ENCODE data around the gene INO80D. TPM values are rescaled to one million over a fixed set of nuclear protein-coding genes. Genes with fewer than 3 reads are reported as not detected.

The INO80D gene
- total and polyA plus RNA-seq, 2 of the 13 experiments (the other 11 are each of a cell fraction or from before 2014, with no cell fraction given): 7.6 to 7.9 TPM

DNA sequence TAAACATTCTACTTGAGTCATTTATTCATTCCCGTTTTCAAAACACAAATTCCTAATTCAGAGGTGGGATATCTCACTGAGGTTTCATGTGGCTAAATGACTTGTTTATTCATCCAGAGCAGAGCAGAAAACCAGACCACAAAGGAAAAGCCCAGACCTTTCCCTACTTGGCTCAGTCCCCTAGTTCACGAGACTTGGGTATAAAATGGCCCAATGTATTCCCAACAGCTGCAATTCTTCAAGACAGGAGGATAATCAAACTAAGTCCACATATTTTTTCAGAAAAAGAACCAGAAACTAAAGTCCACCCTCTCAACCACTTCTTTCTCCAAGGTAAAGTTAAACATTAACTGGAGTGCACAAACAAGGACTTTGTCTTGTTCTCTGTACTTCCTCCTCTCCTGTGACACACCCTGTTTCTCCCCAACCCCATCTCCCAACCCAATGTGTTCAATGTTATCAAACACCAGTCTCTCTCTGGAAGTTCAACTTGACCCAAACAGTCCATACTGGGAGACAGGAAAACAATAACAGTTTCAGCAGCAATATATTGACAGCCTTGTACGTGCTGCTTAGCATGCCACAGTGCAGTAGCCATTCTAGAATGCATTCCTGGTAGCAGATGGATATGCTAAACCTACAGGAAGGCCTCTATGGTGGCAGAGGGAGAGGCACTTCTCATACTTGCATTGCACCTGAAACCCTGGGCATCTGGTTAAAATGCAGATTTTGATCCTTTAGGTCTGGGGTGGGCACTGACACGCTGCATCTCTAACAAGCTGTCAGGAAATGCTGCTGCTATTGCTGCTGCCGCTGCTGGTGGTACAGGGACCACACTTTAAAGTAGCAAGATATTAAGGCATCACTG, 110.7 kb downstream of the INO80D start (continued):
- TF ChIP-seq, protein P1, sequence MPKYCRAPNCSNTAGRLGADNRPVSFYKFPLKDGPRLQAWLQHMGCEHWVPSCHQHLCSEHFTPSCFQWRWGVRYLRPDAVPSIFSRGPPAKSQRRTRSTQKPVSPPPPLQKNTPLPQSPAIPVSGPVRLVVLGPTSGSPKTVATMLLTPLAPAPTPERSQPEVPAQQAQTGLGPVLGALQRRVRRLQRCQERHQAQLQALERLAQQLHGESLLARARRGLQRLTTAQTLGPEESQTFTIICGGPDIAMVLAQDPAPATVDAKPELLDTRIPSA (CRISPR knock-in tag; IDR thresholded peaks at IDR 0.05; ENCODE audit: borderline replicate concordance): no peak
- TF ChIP-seq NR2F2 (IDR thresholded peaks at IDR 0.05; ENCODE audit: borderline replicate concordance, low read depth) (no peak), ZNF510 (CRISPR knock-in tag; IDR thresholded peaks at IDR 0.05; ENCODE audit: low read depth) (no peak), HOXA3 (CRISPR knock-in tag; IDR thresholded peaks at IDR 0.05) (peak; percentile 87), ELF4 (CRISPR knock-in tag; IDR thresholded peaks at IDR 0.05; ENCODE audit: borderline replicate concordance) (peak; percentile 81), ZNF224 (CRISPR knock-in tag; IDR thresholded peaks at IDR 0.05) (no peak), ZNF768 (CRISPR knock-in tag; IDR thresholded peaks at IDR 0.05) (no peak), GABPA (IDR thresholded peaks at IDR 0.05; ENCODE audit: low read depth, low read length) (no peak), GABPA (CRISPR knock-in tag; IDR thresholded peaks at IDR 0.05; ENCODE audit: low read depth) (peak; percentile 72), TMF1 (CRISPR knock-in tag; IDR thresholded peaks at IDR 0.05; ENCODE audit: low read depth) (no peak), ZNF589 (CRISPR knock-in tag; conservative IDR thresholded peaks at IDR 0.05) (peak; percentile 75; the same call in 1 of the 2 replicates), MIER2 (CRISPR knock-in tag; IDR thresholded peaks at IDR 0.05) (peak; percentile 84), ZNF451 (CRISPR knock-in tag; IDR thresholded peaks at IDR 0.05) (no peak; the same call in 1 of the 2 replicates), YY1 (IDR thresholded peaks at IDR 0.05; ENCODE audit: insufficient read depth, insufficient replicate concordance, low read depth, low read length) (peak; percentile 46), GATAD1 (CRISPR knock-in tag; IDR thresholded peaks at IDR 0.05) (peak; percentile 69; the same call in 1 of the 2 replicates), ZZZ3 (CRISPR knock-in tag; IDR thresholded peaks at IDR 0.05; ENCODE audit: borderline replicate concordance) (no peak), ZBTB42 (CRISPR knock-in tag; IDR thresholded peaks at IDR 0.05) (no peak)
- TF ChIP-seq, protein P2, sequence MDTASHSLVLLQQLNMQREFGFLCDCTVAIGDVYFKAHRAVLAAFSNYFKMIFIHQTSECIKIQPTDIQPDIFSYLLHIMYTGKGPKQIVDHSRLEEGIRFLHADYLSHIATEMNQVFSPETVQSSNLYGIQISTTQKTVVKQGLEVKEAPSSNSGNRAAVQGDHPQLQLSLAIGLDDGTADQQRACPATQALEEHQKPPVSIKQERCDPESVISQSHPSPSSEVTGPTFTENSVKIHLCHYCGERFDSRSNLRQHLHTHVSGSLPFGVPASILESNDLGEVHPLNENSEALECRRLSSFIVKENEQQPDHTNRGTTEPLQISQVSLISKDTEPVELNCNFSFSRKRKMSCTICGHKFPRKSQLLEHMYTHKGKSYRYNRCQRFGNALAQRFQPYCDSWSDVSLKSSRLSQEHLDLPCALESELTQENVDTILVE (CRISPR knock-in tag; IDR thresholded peaks at IDR 0.05): peak; percentile 87
- TF ChIP-seq, protein P3, sequence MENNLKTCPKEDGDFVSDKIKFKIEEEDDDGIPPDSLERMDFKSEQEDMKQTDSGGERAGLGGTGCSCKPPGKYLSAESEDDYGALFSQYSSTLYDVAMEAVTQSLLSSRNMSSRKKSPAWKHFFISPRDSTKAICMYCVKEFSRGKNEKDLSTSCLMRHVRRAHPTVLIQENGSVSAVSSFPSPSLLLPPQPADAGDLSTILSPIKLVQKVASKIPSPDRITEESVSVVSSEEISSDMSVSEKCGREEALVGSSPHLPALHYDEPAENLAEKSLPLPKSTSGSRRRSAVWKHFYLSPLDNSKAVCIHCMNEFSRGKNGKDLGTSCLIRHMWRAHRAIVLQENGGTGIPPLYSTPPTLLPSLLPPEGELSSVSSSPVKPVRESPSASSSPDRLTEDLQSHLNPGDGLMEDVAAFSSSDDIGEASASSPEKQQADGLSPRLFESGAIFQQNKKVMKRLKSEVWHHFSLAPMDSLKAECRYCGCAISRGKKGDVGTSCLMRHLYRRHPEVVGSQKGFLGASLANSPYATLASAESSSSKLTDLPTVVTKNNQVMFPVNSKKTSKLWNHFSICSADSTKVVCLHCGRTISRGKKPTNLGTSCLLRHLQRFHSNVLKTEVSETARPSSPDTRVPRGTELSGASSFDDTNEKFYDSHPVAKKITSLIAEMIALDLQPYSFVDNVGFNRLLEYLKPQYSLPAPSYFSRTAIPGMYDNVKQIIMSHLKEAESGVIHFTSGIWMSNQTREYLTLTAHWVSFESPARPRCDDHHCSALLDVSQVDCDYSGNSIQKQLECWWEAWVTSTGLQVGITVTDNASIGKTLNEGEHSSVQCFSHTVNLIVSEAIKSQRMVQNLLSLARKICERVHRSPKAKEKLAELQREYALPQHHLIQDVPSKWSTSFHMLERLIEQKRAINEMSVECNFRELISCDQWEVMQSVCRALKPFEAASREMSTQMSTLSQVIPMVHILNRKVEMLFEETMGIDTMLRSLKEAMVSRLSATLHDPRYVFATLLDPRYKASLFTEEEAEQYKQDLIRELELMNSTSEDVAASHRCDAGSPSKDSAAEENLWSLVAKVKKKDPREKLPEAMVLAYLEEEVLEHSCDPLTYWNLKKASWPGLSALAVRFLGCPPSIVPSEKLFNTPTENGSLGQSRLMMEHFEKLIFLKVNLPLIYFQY (CRISPR knock-in tag; IDR thresholded peaks at IDR 0.05; ENCODE audit: borderline replicate concordance): peak; percentile 99

All from HepG2 (cell line).